ENCODE measurements around the gene TYMP.

TYMP gene

DNA sequence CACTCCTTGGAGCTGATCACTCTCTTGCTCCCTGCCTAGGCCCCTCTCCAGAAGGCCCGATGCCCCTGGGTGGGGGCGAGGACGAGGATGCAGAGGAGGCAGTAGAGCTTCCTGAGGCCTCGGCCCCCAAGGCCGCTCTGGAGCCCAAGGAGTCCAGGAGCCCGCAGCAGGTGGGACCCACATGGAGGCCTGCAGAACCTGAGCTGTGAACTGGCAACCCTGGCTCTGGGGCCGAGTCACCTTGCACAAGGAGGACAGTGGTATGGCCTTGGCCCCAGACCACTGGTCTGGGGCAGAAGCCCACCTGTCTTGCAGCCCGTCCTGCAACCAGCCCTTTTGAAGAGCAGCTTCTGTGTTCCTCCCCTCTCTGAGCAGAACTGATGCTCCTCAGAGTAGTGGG is 10.7 kb downstream of the TYMP start:
- no peak for ATAC-seq
- TF ChIP-seq ZNF8 (CRISPR knock-in tag; IDR thresholded peaks at IDR 0.05) (no peak), CSDC2 (CRISPR knock-in tag; IDR thresholded peaks at IDR 0.05) (no peak), ZNF70 (CRISPR knock-in tag; IDR thresholded peaks at IDR 0.05) (no peak), ZFP30 (CRISPR knock-in tag; IDR thresholded peaks at IDR 0.05) (no peak), TCF4 (CRISPR knock-in tag; IDR thresholded peaks at IDR 0.05; ENCODE audit: borderline replicate concordance) (no peak), PATZ1 (CRISPR knock-in tag; IDR thresholded peaks at IDR 0.05; ENCODE audit: borderline replicate concordance) (no peak), CSRNP3 (CRISPR knock-in tag; IDR thresholded peaks at IDR 0.05) (no peak), ZFP3 (CRISPR knock-in tag; IDR thresholded peaks at IDR 0.05) (no peak), ARNTL (CRISPR knock-in tag; IDR thresholded peaks at IDR 0.05; ENCODE audit: borderline replicate concordance, low read depth) (no peak), TOX (CRISPR knock-in tag; IDR thresholded peaks at IDR 0.05; ENCODE audit: borderline replicate concordance) (no peak), SNAI2 (CRISPR knock-in tag; IDR thresholded peaks at IDR 0.05) (no peak), BACH2 (CRISPR knock-in tag; IDR thresholded peaks at IDR 0.05; ENCODE audit: borderline replicate concordance) (no peak), ESRRG (CRISPR knock-in tag; IDR thresholded peaks at IDR 0.05) (no peak), RARB (CRISPR knock-in tag; IDR thresholded peaks at IDR 0.05) (no peak), ISL1 (CRISPR knock-in tag; IDR thresholded peaks at IDR 0.05) (no peak), GLIS3 (CRISPR knock-in tag; IDR thresholded peaks at IDR 0.05) (no peak)
- TF ChIP-seq, protein P1, sequence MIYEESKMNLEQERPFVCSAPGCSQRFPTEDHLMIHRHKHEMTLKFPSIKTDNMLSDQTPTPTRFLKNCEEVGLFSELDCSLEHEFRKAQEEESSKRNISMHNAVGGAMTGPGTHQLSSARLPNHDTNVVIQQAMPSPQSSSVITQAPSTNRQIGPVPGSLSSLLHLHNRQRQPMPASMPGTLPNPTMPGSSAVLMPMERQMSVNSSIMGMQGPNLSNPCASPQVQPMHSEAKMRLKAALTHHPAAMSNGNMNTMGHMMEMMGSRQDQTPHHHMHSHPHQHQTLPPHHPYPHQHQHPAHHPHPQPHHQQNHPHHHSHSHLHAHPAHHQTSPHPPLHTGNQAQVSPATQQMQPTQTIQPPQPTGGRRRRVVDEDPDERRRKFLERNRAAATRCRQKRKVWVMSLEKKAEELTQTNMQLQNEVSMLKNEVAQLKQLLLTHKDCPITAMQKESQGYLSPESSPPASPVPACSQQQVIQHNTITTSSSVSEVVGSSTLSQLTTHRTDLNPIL (CRISPR knock-in tag; IDR thresholded peaks at IDR 0.05; ENCODE audit: low read depth), result no peak

DNA sequence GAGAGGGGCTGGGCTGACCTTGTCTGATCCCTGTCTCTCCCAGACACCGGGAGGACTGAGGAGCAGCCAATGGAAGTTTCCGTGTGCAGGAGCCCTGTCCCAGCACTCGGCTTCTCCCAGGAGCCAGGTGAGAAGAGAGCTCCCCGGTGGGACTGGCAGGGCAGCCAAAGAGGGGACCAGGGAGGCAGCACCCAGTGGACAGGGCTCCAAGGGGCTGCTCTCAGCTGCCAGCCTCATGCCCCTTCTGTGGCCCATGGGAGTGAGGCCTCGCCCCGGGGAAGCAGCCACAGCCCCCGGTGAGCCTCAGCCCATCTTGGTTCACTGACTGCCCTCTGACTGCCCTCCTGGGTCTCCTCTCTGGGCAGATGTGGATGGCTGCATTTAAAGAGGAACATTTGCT is 11.2 kb downstream of the TYMP start:
- no peak for ATAC-seq
- TF ChIP-seq CSDC2 (CRISPR knock-in tag; IDR thresholded peaks at IDR 0.05), result no peak

- TF ChIP-seq ZFP3 (CRISPR knock-in tag; IDR thresholded peaks at IDR 0.05), result no peak
- no peak for TF ChIP-seq ISL1 (CRISPR knock-in tag; IDR thresholded peaks at IDR 0.05)
- TF ChIP-seq SNAI2 (CRISPR knock-in tag; IDR thresholded peaks at IDR 0.05), result no peak
- TF ChIP-seq ESRRG (CRISPR knock-in tag; IDR thresholded peaks at IDR 0.05), result no peak
- no peak for TF ChIP-seq RARB (CRISPR knock-in tag; IDR thresholded peaks at IDR 0.05)
- TF ChIP-seq PATZ1 (CRISPR knock-in tag; IDR thresholded peaks at IDR 0.05; ENCODE audit: borderline replicate concordance), result no peak
- no peak for TF ChIP-seq ZFP30 (CRISPR knock-in tag; IDR thresholded peaks at IDR 0.05)
- TF ChIP-seq ZNF8 (CRISPR knock-in tag; IDR thresholded peaks at IDR 0.05), result no peak
- TF ChIP-seq ZNF565 (CRISPR knock-in tag; conservative IDR thresholded peaks at IDR 0.05; ENCODE audit: low read depth), result no peak
- TF ChIP-seq TSHZ2 (CRISPR knock-in tag; IDR thresholded peaks at IDR 0.05), result no peak
- no peak for TF ChIP-seq GLIS3 (CRISPR knock-in tag; IDR thresholded peaks at IDR 0.05)
- TF ChIP-seq ZC3H10 (CRISPR knock-in tag; IDR thresholded peaks at IDR 0.05), result no peak
- TF ChIP-seq, protein P1 (CRISPR knock-in tag; IDR thresholded peaks at IDR 0.05; ENCODE audit: low read depth), result no peak
- TF ChIP-seq ARNTL (CRISPR knock-in tag; IDR thresholded peaks at IDR 0.05; ENCODE audit: borderline replicate concordance, low read depth), result no peak
- no peak for ATAC-seq
These were observed 12.1 kb downstream of the TYMP start for GRCh38 chr22:50517495-50518260.
